Keratinocyte (primary cell): ENCODE results near the gene BEST2. TPM values are rescaled to one million over a fixed set of nuclear protein-coding genes. Genes with fewer than 3 reads are reported as not detected.
"Not testable (repeated sequence)": the region's sequence is repeated elsewhere in the genome, so short reads cannot be mapped to it uniquely, and the experiment has no call there.

ENCODE experiments used
- DNase-seq: peaks from one replicate; pipeline ENCODE4 v3.0.0-alpha.2; 2011; ENCODE audit warnings: low read depth, missing footprints, low spot score
- FAIRE-seq: peaks from 2 replicates; lab custom pipeline; 2011; peaks lifted over from hg19 to GRCh38; lab: Jason Lieb, UNC
- H2AFZ ChIP-seq: 2 replicates; pipeline ENCODE4 v1.6.0; 2012; ENCODE audit warnings: low read length, control low read depth, inconsistent platforms; ENCODE audit not compliant: control insufficient read depth
- H3K27ac ChIP-seq: 2 replicates; pipeline ENCODE4 v1.5.1; 2011; ENCODE audit warnings: low read length; ENCODE audit not compliant: control insufficient read depth, insufficient read depth
- H3K27me3 ChIP-seq: 3 replicates; pipeline ENCODE4 v1.6.0; 2011; ENCODE audit warnings: low read length; ENCODE audit not compliant: control insufficient read depth, insufficient read depth; ENCODE audit errors: extremely low read depth
- H3K36me3 ChIP-seq, 2 experiments: 2 replicates in 1 of 2; 3 replicates in 1 of 2; pipeline ENCODE4 v1.5.1; 2011; ENCODE audit warnings: low read length in 2 of 2, mild to moderate bottlenecking in 1 of 2; ENCODE audit not compliant: control insufficient read depth in 2 of 2, insufficient read depth in 2 of 2; ENCODE audit errors: extremely low read depth in 1 of 2
- H3K4me1 ChIP-seq: 3 replicates; pipeline ENCODE4 v1.5.1; 2011; ENCODE audit warnings: low read length; ENCODE audit not compliant: control insufficient read depth, insufficient read depth; ENCODE audit errors: extremely low read depth
- H3K4me2 ChIP-seq: 3 replicates; pipeline ENCODE4 v1.6.0; 2011; ENCODE audit warnings: low read depth, low read length; ENCODE audit not compliant: control insufficient read depth, insufficient read depth; ENCODE audit errors: extremely low read depth
- H3K4me3 ChIP-seq, 3 experiments: fragments of 200-600 bp in 1 of 3; sonication (generic) in 1 of 3; 2 replicates in 2 of 3; 3 replicates in 1 of 3; pipeline ENCODE4 v1.5.1; 2011 to 2016; ENCODE audit warnings: low read length in 3 of 3, mild to moderate bottlenecking in 3 of 3, control low read depth in 2 of 3, inconsistent platforms in 1 of 3, low read depth in 1 of 3, mixed read lengths in 1 of 3, mixed run types in 1 of 3, moderate library complexity in 1 of 3; ENCODE audit not compliant: control insufficient read depth in 2 of 3, insufficient read depth in 2 of 3; ENCODE audit errors: extremely low read depth in 1 of 3
- H3K79me2 ChIP-seq: 2 replicates; pipeline ENCODE4 v1.6.0; 2012; ENCODE audit warnings: low read length; ENCODE audit not compliant: control insufficient read depth, insufficient read depth
- H3K9ac ChIP-seq: 3 replicates; pipeline ENCODE4 v1.6.0; 2011; ENCODE audit warnings: low read length; ENCODE audit not compliant: control insufficient read depth, insufficient read depth; ENCODE audit errors: extremely low read depth
- H3K9me1 ChIP-seq: 3 replicates; pipeline ENCODE4 v1.6.0; 2011; ENCODE audit warnings: low read length; ENCODE audit not compliant: control insufficient read depth, insufficient read depth; ENCODE audit errors: extremely low read depth
- H3K9me3 ChIP-seq: 2 replicates; pipeline ENCODE4 v1.5.1; 2012; ENCODE audit warnings: low read depth, low read length; ENCODE audit not compliant: control insufficient read depth
- H4K20me1 ChIP-seq: 3 replicates; pipeline ENCODE4 v1.6.0; 2011; ENCODE audit warnings: low read length; ENCODE audit not compliant: control insufficient read depth, insufficient read depth; ENCODE audit errors: extremely low read depth
- CTCF ChIP-seq, 3 experiments: IDR thresholded peaks in 1 of 3; conservative IDR thresholded peaks in 1 of 3; optimal IDR thresholded peaks in 1 of 3; 2 replicates in 2 of 3; 3 replicates in 1 of 3; pipeline versions ENCODE3 to v1.5.1; 2011; ENCODE audit warnings: low read length in 3 of 3, mild to moderate bottlenecking in 3 of 3, moderate library complexity in 2 of 3, control low read depth in 1 of 3, inconsistent platforms in 1 of 3; ENCODE audit not compliant: insufficient read depth in 2 of 3; ENCODE audit errors: extremely low read depth in 1 of 3
- EZH2 ChIP-seq: IDR thresholded peaks from one replicate; pipeline ENCODE4 v1.6.1; 2012; ENCODE audit warnings: inconsistent platforms, mild to moderate bottlenecking, low read length, moderate library complexity
- dilution Hi-C: fragments of 300-500 bp; cut with MboI; formaldehyde crosslinking; loops from one replicate; pipeline ENCODE4 v1.7.0; 2020; ENCODE audit warnings: low sequenced_read_pairs; ENCODE audit not compliant: extremely low pct_ligation_motif_present
- polyA plus RNA-seq, 5 experiments: library from polyadenylated mRNA; depleted of rRNA in 3 of 5; stranded (reverse) in 3 of 5; stranded (forward) in 1 of 5; unstranded in 1 of 5; fragments of >200 nt; gene quantifications; 1 replicate in 1 of 5; 2 replicates in 3 of 5; 3 replicates in 1 of 5; pipeline versions ENCODE4 v1.2.1 to v1.2.3, GENCODE V29; 2011 to 2012; ENCODE audit warnings: missing spikeins in 2 of 5, low read depth in 1 of 5, low replicate concordance in 1 of 5

BEST2 gene
- polyA plus RNA-seq, 1 donor (not counting 4 experiments of a cell fraction or from before 2014, with no cell fraction given): not detected

- Histone ChIP-seq H3K4me1 (no peaks in the 10 kb centered on the region), H2AFZ (no peak overlapping the region), H3K4me2 (no peak overlapping the region), H3K9ac (no peak overlapping the region), H3K4me3 (no peak overlapping the region), H3K36me3 (peaks cover 49 to 60% of the 10 kb centered on the region in 2 experiments), H3K9me1 (no peaks in the 10 kb centered on the region), H3K79me2 (peaks cover 27% of the 10 kb centered on the region), H3K27ac (no peak overlapping the region), H3K27me3 (no peaks in the 10 kb centered on the region), H3K9me3 (no peaks in the 10 kb centered on the region), H4K20me1 (peaks cover 4% of the 10 kb centered on the region)
- DNase-seq: no peak
- no peak for FAIRE-seq
- dilution Hi-C loops: no loop called here
- TF ChIP-seq EZH2 (no peak), CTCF (optimal IDR thresholded peaks at IDR 0.05 in 1 of 3, IDR thresholded peaks at IDR 0.05 in 1 of 3, conservative IDR thresholded peaks at IDR 0.05 in 1 of 3; ENCODE audit: extremely low read depth in 1 of 3, insufficient read depth in 2 of 3, low read length in 3 of 3) (no peak)
These were observed 40.4 kb upstream of the BEST2 start for GRCh38 chr19:12711187-12711586.

GRCh38 chr19:12712077-12712476 is 39.5 kb upstream of the BEST2 start:
- DNase-seq, H3K27ac ChIP-seq, H3K9me3 ChIP-seq, H3K9ac ChIP-seq, H3K9me1 ChIP-seq, H3K4me2 ChIP-seq, FAIRE-seq, H3K4me3 ChIP-seq, dilution Hi-C loops, H3K4me1 ChIP-seq, H3K27me3 ChIP-seq, H2AFZ ChIP-seq: not testable (repeated sequence)
- peaks cover 10% of the 10 kb centered on the region for H4K20me1 ChIP-seq
- H3K36me3 ChIP-seq: peaks cover 48 to 61% of the 10 kb centered on the region in 2 experiments
- peaks cover 33% of the 10 kb centered on the region for H3K79me2 ChIP-seq

- peaks cover 43% of the 10 kb centered on the region for H3K79me2 ChIP-seq
These were observed 38.3 kb upstream of the BEST2 start for GRCh38 chr19:12713304-12713703.

More at GRCh38 chr19:12713304-12713703, 38.3 kb upstream of the BEST2 start:
- H3K4me3 ChIP-seq, H3K9me1 ChIP-seq, H3K9ac ChIP-seq, DNase-seq, H3K27ac ChIP-seq, H3K27me3 ChIP-seq, H3K4me2 ChIP-seq, H3K4me1 ChIP-seq, H2AFZ ChIP-seq, FAIRE-seq, H3K9me3 ChIP-seq, dilution Hi-C loops: not testable (repeated sequence)
- Histone ChIP-seq H3K36me3 (peaks cover 52 to 63% of the 10 kb centered on the region in 2 experiments), H4K20me1 (peaks cover 11% of the 10 kb centered on the region)
